ENCODE results near the gene SLC25A22.

The SLC25A22 gene

GRCh38 chr11:831118-831864 is 33.2 kb upstream of the SLC25A22 start:
- no peak for DNase-seq (ENCODE audit: low read depth)
- no peak overlapping the region for H3K4me3 ChIP-seq (ENCODE audit: low read depth, low read length)
- no peak for TF ChIP-seq POLR2A (IDR thresholded peaks at IDR 0.05; ENCODE audit: extremely low read depth, insufficient read length)

GRCh38 chr11:830295-831117 is 32.4 kb upstream of the SLC25A22 start:
- DNase-seq (ENCODE audit: low read depth), result no peak
- no peak overlapping the region for H3K4me3 ChIP-seq (ENCODE audit: low read depth, low read length)
- no peak for TF ChIP-seq MAX (IDR thresholded peaks at IDR 0.05; ENCODE audit: low read depth, low read length)
- TF ChIP-seq CTCF (IDR thresholded peaks at IDR 0.05; ENCODE audit: low read depth, low read length), result no peak
- no peak for TF ChIP-seq MYC (IDR thresholded peaks at IDR 0.05; ENCODE audit: low read depth, low read length)
- no peak for TF ChIP-seq POLR2A (IDR thresholded peaks at IDR 0.05; ENCODE audit: extremely low read depth, insufficient read length)

- no peak for DNase-seq (ENCODE audit: low read depth)
- H3K4me3 ChIP-seq (ENCODE audit: low read depth, low read length), result no peak overlapping the region
- no peak for TF ChIP-seq MYC (IDR thresholded peaks at IDR 0.05; ENCODE audit: low read depth, low read length)
- TF ChIP-seq POLR2A (IDR thresholded peaks at IDR 0.05; ENCODE audit: extremely low read depth, insufficient read length), result no peak
- TF ChIP-seq CTCF (IDR thresholded peaks at IDR 0.05; ENCODE audit: low read depth, low read length), result no peak
- TF ChIP-seq MAX (IDR thresholded peaks at IDR 0.05; ENCODE audit: low read depth, low read length), result no peak
Observed at GRCh38 chr11:829847-830294, 31.8 kb upstream of the SLC25A22 start.

- no peak for DNase-seq (ENCODE audit: low read depth)
- TF ChIP-seq MAX (IDR thresholded peaks at IDR 0.05; ENCODE audit: low read depth, low read length) (no peak), CTCF (IDR thresholded peaks at IDR 0.05; ENCODE audit: low read depth, low read length) (no peak), MYC (IDR thresholded peaks at IDR 0.05; ENCODE audit: low read depth, low read length) (no peak), POLR2A (IDR thresholded peaks at IDR 0.05; ENCODE audit: extremely low read depth, insufficient read length) (no peak)
- no peak overlapping the region for H3K4me3 ChIP-seq (ENCODE audit: low read depth, low read length)
Observed at GRCh38 chr11:829176-829846, 31.2 kb upstream of the SLC25A22 start.

- no peak overlapping the region for H3K4me3 ChIP-seq (ENCODE audit: low read depth, low read length)
- DNase-seq (ENCODE audit: low read depth), result no peak
- TF ChIP-seq POLR2A (IDR thresholded peaks at IDR 0.05; ENCODE audit: extremely low read depth, insufficient read length), result no peak
- no peak for TF ChIP-seq MYC (IDR thresholded peaks at IDR 0.05; ENCODE audit: low read depth, low read length)
- TF ChIP-seq CTCF (IDR thresholded peaks at IDR 0.05; ENCODE audit: low read depth, low read length), result no peak
- no peak for TF ChIP-seq MAX (IDR thresholded peaks at IDR 0.05; ENCODE audit: low read depth, low read length)
Observed at GRCh38 chr11:828506-829175, 30.6 kb upstream of the SLC25A22 start.
